ENCODE measurements around the gene RNF224. TPM values are rescaled to one million over a fixed set of nuclear protein-coding genes. Genes with fewer than 3 reads are reported as not detected.

The RNF224 gene
- total and polyA plus RNA-seq, 2 of the 13 experiments (the other 11 are each of a cell fraction or from before 2014, with no cell fraction given): 0.09 TPM; not detected in 1

- intact Hi-C loops (cut with micrococcal nuclease; ENCODE audit: unreplicated experiment) (loop anchor here (2.0 kb wide), 1 partner anchor 14 kb away; the partner anchor contains the start of gene RNF208), in situ Hi-C loops (cut with HindIII; ENCODE audit: extremely low pct_ligation_motif_present, low pct_unique_long_range_greater_than_20kb) (no loop called here)
- no peaks in the 10 kb centered on the region for H3K27me3 ChIP-seq (ENCODE audit: control insufficient read depth in 1 of 2, insufficient read depth in 2 of 2, low read length in 2 of 2)
- DNase-seq (ENCODE audit: low spot score) (peak; percentile 87), ATAC-seq (peak; percentile 54), FAIRE-seq (peak; percentile 80)
- H3K4me3 ChIP-seq (replicated peaks in 1 of 3; ENCODE audit: insufficient read depth in 1 of 3, low read depth in 2 of 3, low read length in 3 of 3): peak overlapping the region; percentile 67 to 81 (median 72)
- no peaks in the 10 kb centered on the region for H3K9me3 ChIP-seq (ENCODE audit: low read length)
- H3K79me2 ChIP-seq (ENCODE audit: insufficient read depth, low read length): peaks cover 15% of the 10 kb centered on the region
- H3K36me3 ChIP-seq (replicated peaks in 1 of 2; ENCODE audit: control insufficient read depth in 1 of 2, insufficient read depth in 2 of 2, low read length in 2 of 2): no peaks in the 10 kb centered on the region
- no peak overlapping the region for H2AFZ ChIP-seq (ENCODE audit: low read length)
- H3K9ac ChIP-seq (ENCODE audit: insufficient read depth, low read depth, low read length): peak overlapping the region; percentile 72
- ChIA-PET POLR2A (interaction anchor here (0.6 to 7.4 kb wide), 21 partner anchors 9 to 181 kb away, joined by 3 to 78 read pairs (median 4); partner anchors contain the start of genes ANAPC2, CYSRT1, LRRC26 and MAN1B1), CTCF (ENCODE audit: low intra/inter-chr PET ratio, low total read pairs) (interaction anchor here (0.9 to 2.6 kb wide), 9 partner anchors 9 to 118 kb away, joined by 3 to 19 read pairs (median 3); partner anchors contain the start of genes ANAPC2, SSNA1 and TOR4A)
- H3K27ac ChIP-seq (ENCODE audit: extremely low read length, insufficient read depth, low read length): peak overlapping the region; percentile 68
- BruUV-seq (replicated peaks): no TSS peak
- peak overlapping the region; percentile 85 for H3K4me2 ChIP-seq (ENCODE audit: low read depth, low read length)
- no CpG with 5 or more reads among the region's 31 CpGs for WGBS (ENCODE audit: low lambda C conversion rate)
- H4K20me1 ChIP-seq (ENCODE audit: insufficient read depth, low read length): no peaks in the 10 kb centered on the region
- H3K4me1 ChIP-seq (ENCODE audit: insufficient read depth, low read length): peaks cover 51% of the 10 kb centered on the region
- TF ChIP-seq KLF6 (CRISPR knock-in tag; IDR thresholded peaks at IDR 0.05) (peak; percentile 37; the same call in 1 of the 2 replicates), CREB3 (CRISPR knock-in tag; IDR thresholded peaks at IDR 0.05) (peak; percentile 29; the same call in 1 of the 2 replicates), FOXA3 (CRISPR knock-in tag; IDR thresholded peaks at IDR 0.05) (peak; percentile 71), SIN3B (IDR thresholded peaks at IDR 0.05; ENCODE audit: low read length) (no peak), NR2F6 (IDR thresholded peaks at IDR 0.05) (peak; percentile 91), NR2F6 (CRISPR knock-in tag; IDR thresholded peaks at IDR 0.05) (peak; percentile 90), ZNF788 (CRISPR knock-in tag; IDR thresholded peaks at IDR 0.05; ENCODE audit: borderline replicate concordance) (peak; percentile 87; the same call in 1 of the 2 replicates), GATAD1 (CRISPR knock-in tag; IDR thresholded peaks at IDR 0.05) (peak; percentile 77; the same call in 1 of the 2 replicates), ZNF180 (CRISPR knock-in tag; IDR thresholded peaks at IDR 0.05; ENCODE audit: borderline replicate concordance, low read depth) (no peak), TBX2 (CRISPR knock-in tag; IDR thresholded peaks at IDR 0.05; ENCODE audit: borderline replicate concordance) (peak; percentile 83; the same call in 1 of the 2 replicates), KDM5B (CRISPR knock-in tag; IDR thresholded peaks at IDR 0.05; ENCODE audit: borderline replicate concordance) (peak; percentile 51; the same call in 1 of the 2 replicates), PITX1 (CRISPR knock-in tag; IDR thresholded peaks at IDR 0.05) (peak; percentile 46), ZMYM4 (CRISPR knock-in tag; IDR thresholded peaks at IDR 0.05) (peak; percentile 67), SALL2 (CRISPR knock-in tag; IDR thresholded peaks at IDR 0.05) (peak; percentile 19; the same call in 1 of the 2 replicates), RAD21 (CRISPR knock-in tag; IDR thresholded peaks at IDR 0.05) (peak; percentile 94), TP53 (CRISPR knock-in tag; conservative IDR thresholded peaks at IDR 0.05) (0 out of 2 replicates have a peak, but pooled peaks have one; percentile 45), FOXK1 (CRISPR knock-in tag; IDR thresholded peaks at IDR 0.05; ENCODE audit: borderline replicate concordance, low read depth) (peak; percentile 40; the same call in 1 of the 2 replicates)
- TF ChIP-seq, protein P1, sequence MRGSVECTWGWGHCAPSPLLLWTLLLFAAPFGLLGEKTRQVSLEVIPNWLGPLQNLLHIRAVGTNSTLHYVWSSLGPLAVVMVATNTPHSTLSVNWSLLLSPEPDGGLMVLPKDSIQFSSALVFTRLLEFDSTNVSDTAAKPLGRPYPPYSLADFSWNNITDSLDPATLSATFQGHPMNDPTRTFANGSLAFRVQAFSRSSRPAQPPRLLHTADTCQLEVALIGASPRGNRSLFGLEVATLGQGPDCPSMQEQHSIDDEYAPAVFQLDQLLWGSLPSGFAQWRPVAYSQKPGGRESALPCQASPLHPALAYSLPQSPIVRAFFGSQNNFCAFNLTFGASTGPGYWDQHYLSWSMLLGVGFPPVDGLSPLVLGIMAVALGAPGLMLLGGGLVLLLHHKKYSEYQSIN (CRISPR knock-in tag; IDR thresholded peaks at IDR 0.05; ENCODE audit: borderline replicate concordance): no peak
- TF ChIP-seq, protein P2, sequence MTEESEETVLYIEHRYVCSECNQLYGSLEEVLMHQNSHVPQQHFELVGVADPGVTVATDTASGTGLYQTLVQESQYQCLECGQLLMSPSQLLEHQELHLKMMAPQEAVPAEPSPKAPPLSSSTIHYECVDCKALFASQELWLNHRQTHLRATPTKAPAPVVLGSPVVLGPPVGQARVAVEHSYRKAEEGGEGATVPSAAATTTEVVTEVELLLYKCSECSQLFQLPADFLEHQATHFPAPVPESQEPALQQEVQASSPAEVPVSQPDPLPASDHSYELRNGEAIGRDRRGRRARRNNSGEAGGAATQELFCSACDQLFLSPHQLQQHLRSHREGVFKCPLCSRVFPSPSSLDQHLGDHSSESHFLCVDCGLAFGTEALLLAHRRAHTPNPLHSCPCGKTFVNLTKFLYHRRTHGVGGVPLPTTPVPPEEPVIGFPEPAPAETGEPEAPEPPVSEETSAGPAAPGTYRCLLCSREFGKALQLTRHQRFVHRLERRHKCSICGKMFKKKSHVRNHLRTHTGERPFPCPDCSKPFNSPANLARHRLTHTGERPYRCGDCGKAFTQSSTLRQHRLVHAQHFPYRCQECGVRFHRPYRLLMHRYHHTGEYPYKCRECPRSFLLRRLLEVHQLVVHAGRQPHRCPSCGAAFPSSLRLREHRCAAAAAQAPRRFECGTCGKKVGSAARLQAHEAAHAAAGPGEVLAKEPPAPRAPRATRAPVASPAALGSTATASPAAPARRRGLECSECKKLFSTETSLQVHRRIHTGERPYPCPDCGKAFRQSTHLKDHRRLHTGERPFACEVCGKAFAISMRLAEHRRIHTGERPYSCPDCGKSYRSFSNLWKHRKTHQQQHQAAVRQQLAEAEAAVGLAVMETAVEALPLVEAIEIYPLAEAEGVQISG (CRISPR knock-in tag; IDR thresholded peaks at IDR 0.05): peak; percentile 64
Observed at GRCh38 chr9:137236238-137236935, 9.1 kb downstream of the RNF224 start.
